Stimulated activated CD4-positive, alpha-beta T cell treated with anti-CD3 and anti-CD28 coated beads, TNF-alpha, amount 100 ng/mL, for 1 hour (primary cell): ENCODE measurements around the gene IYD.

ENCODE experiments used
- DNase-seq, 3 donors: peaks; one replicate each; pipeline ENCODE4 v3.0.0-alpha.2; 2020; ENCODE audit warnings: low read depth in 3 of 3, low spot score in 1 of 3

Gene IYD

GRCh38 chr6:150368762-150369161, at the start of gene IYD:
Gene IYD (plus strand): TSS chr6:150369012. CDS start chr6:150369032, 20 bp downstream.
- no peak for DNase-seq

- DNase-seq: no peak
Observed at GRCh38 chr6:150319924-150320323, 48.9 kb upstream of the IYD start.

DNA sequence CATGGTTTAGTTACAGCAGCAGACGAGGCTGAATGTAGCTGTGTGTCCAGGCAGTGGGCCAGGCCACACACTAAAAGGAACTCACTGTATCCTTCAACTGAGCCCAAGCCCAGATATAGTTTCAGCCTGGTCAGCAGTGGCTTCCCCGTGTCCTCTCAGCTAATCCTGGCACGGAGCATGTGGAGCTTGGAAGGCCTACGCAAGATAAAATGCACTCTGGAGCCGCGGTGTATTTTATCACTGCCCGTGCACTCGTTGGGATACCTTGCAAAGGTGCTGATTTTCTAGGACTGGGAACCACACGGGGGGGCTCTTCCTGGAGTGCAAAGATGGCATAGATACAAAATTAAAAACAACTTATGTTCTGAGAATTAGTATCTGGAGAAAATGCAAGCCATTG, 48.4 kb upstream of the IYD start:
- DNase-seq: no peak

- DNase-seq: no peak
Observed at GRCh38 chr6:150322466-150322871, 46.3 kb upstream of the IYD start.

- DNase-seq: no peak
Observed at GRCh38 chr6:150323205-150323604, 45.6 kb upstream of the IYD start.

DNA sequence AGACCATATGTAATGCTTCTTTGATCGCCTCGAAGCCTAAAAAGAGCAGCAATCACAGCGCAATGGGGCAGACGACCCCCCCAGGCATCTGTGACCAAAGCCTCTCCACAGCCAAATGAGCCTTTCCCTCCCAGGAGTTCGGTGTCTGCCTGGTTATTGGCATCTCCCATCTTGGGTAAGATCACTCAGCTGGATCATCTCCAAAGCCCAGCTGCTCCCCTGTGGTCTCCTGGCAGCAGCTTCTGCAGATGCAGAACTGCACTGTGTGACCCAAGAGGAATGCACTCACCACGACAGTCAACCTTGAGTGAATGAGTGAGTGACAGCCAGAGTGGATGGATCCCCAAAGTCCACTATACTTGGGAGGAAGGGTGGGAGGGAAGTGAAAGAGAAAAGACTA, 44.8 kb upstream of the IYD start:
- no peak for DNase-seq

DNA sequence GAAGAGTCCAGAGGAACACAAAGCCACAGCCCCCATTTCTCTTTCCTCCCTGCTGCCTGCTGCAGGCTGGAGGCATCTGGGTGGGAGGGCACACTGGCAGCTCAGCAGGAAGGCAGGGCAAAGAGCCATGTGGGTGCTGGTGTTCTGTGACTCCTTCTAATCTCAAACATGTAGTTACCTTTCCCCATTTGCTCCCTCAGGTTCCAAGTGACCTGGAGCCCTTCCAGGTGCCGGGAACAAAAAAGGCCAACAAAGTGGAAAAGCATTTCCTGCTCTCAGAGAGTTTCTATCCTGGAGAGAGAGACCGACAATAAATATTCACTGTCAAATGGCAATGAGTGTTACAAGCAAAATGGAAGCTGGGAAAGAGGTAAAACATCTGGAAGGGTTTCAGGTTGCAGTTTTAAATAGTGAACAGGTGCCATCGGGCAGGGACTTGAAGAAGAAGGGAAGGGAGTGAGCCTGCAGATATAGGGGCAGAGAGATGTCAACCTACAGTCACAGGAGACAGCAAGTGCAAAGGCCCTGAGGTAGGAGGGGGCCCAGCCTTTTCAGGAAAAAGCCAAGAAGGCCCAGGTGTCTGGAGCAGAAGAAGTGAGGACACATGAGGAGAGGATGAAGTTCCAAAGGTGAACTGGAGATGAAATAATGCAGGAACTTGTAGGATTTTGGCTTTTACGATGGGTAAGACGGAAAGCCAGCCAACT, 43.6 kb upstream of the IYD start:
- no peak for DNase-seq

- DNase-seq: no peak
Observed at GRCh38 chr6:150327117-150327774, 41.6 kb upstream of the IYD start.

GRCh38 chr6:150328744-150329405, 39.9 kb upstream of the IYD start:
- no peak for DNase-seq

GRCh38 chr6:150331344-150331743, 37.5 kb upstream of the IYD start:
- no peak for DNase-seq

DNA sequence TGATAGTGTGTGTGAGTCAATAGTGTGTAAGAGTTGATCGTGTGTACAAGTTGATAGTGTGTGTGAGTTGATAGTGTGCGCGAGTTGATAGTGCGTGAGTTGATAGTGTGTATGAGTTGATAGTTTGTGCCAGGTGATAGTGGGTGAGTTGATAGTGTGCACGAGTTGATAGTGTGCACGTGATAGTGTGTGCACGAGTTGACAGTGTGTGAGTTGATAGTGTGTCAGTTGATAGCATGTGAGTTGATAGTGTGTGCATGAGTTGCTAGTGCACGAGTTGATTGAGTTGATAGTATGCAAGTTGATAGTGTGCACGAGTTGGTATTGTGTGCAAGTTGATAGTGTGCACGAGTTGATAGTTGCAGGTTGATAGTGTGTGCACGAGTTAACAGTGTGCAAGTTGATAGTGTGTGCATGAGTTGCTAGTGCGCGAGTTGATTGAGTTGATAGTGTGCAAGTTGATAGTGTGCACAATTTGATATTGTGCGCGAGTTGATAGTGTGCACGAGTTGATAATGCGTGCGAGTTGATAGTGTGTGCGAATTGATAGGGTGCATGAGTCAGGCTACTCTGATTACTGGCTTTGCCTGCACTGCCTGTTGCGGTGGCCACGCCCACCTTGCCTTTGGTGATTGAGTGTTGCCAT, 35.8 kb upstream of the IYD start:
- no peak for DNase-seq

GRCh38 chr6:150333585-150333941, 35.2 kb upstream of the IYD start:
- DNase-seq: no peak

GRCh38 chr6:150334790-150335783, 33.7 kb upstream of the IYD start:
- no peak for DNase-seq

DNA sequence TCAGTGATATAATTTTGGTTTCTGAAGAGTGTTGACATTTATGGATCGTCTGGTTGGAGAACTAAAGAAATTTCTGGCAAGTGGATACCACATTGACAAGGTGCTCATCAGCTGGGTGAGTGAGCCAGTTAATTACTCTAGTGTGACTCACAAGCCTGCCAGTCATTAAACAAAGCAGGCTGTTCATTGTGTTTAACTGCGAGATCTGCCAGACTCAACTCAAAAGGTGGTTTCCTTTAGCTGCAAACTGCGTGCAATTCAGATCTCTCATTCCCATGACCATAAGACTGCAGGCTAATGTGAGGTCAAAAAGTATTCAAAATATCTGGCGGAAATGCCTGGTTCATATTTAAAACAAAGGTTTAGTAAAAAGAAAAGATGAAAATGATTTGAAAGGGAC, 32.5 kb upstream of the IYD start:
- DNase-seq: no peak

DNA sequence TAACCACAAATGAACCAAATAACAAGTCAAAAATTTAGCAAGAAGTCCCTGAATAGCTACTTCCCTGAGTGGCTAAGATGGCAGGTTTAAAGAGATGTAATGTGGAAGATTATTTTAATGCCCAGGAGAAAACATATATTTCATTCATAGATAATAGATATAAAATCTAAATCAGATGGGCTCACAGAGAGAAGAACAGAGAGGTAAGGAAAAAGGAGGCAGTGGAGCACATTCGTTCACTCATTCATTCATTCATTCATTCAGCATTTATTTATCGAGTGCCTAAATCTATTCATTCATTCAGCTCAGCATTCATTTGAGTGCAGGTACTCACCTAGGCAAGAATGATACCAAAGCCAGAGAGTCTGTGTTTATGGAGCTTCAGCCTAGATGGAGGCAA, 32.1 kb upstream of the IYD start:
- no peak for DNase-seq

GRCh38 chr6:150342126-150342525, 26.7 kb upstream of the IYD start:
- DNase-seq: no peak

DNA sequence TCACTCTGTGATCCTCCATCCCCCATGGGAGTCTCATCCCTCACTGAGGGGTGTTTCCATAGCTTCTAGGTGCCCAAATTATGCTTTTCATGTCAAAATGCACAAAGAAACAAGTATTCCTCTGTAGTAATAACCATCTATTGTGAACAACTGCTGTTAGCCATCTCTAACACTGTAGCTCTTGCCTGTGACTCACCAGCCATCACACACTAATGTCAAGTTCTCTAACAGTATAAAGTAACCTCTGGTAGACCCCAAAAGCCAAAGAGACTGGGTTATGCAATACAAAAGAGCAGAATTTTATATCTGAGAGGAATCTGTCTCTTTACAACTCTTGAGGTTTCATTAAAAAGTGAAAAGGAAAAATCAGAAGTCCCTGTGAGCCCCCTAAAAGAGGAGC, 25.4 kb upstream of the IYD start:
- no peak for DNase-seq

GRCh38 chr6:150345781-150346180, 23.0 kb upstream of the IYD start:
- DNase-seq: no peak

GRCh38 chr6:150346346-150346745, 22.5 kb upstream of the IYD start:
- no peak for DNase-seq

- no peak for DNase-seq
Observed at GRCh38 chr6:150347845-150348244, 21.0 kb upstream of the IYD start.

GRCh38 chr6:150349546-150349945, 19.3 kb upstream of the IYD start:
- DNase-seq: no peak
